Measurements from ENCODE around the gene RUNX2. TPM values are rescaled to one million over a fixed set of nuclear protein-coding genes. Genes with fewer than 3 reads are reported as not detected.

Gene RUNX2
- total RNA-seq, 1 experiment from 2014 or later: 3.8 TPM

GRCh38 chr6:45679163-45679562, 351.0 kb downstream of the RUNX2 start:
- H4K20me1 ChIP-seq (ENCODE audit: low read length): no peaks in the 10 kb centered on the region
- no peaks in the 10 kb centered on the region; the same call in 1 of the 2 replicates for H3K36me3 ChIP-seq (ENCODE audit: low read depth, low read length)
- TF ChIP-seq EZH2 (IDR thresholded peaks at IDR 0.05; ENCODE audit: low read length, unreplicated experiment) (no peak), EZH2phosphoT487 (IDR thresholded peaks at IDR 0.05; ENCODE audit: borderline replicate concordance, low read length) (no peak), CTCF (conservative IDR thresholded peaks at IDR 0.05; ENCODE audit: low read depth, low read length) (no peak)
- intact Hi-C loops (cut with micrococcal nuclease): no loop called here
- H3K79me2 ChIP-seq (ENCODE audit: low read length): no peaks in the 10 kb centered on the region
- no peaks in the 10 kb centered on the region for H3K27me3 ChIP-seq (ENCODE audit: low read length)
- no peak for ATAC-seq
- 0 out of 2 replicates have a peak, but pooled peaks cover 4% of the 10 kb centered on the region for H3K9me3 ChIP-seq (ENCODE audit: low read length)
- H3K9ac ChIP-seq (ENCODE audit: low read length): no peak overlapping the region
- H3K9me2 ChIP-seq (replicated peaks; ENCODE audit: low read length): no peaks in the 10 kb centered on the region
- H3K4me2 ChIP-seq (ENCODE audit: low read length): no peak overlapping the region
- H3F3A ChIP-seq (ENCODE audit: low read length, unreplicated experiment): no peaks in the 10 kb centered on the region
- ChIA-PET CTCF (interaction anchor here (0.6 kb wide), 1 partner anchor 65 kb away, joined by 3 read pairs; no protein-coding TSS in a partner anchor), POLR2A (ENCODE audit: unreplicated experiment) (no interaction called here)
- no TSS peak for BruUV-seq (replicated peaks)
- H3K4me1 ChIP-seq (ENCODE audit: insufficient read depth, low read length): peaks cover 16% of the 10 kb centered on the region
- H3K27ac ChIP-seq (ENCODE audit: low read length): no peak overlapping the region
- H3K4me3 ChIP-seq (ENCODE audit: low read length): no peak overlapping the region
- no peak for DNase-seq
- H2AFZ ChIP-seq (ENCODE audit: low read length): no peak overlapping the region

- no peak overlapping the region for H3K27ac ChIP-seq (ENCODE audit: low read length)
- H3K4me1 ChIP-seq (ENCODE audit: insufficient read depth, low read length): peaks cover 16% of the 10 kb centered on the region
- no peaks in the 10 kb centered on the region for H4K20me1 ChIP-seq (ENCODE audit: low read length)
- ChIA-PET POLR2A (ENCODE audit: unreplicated experiment) (no interaction called here), CTCF (interaction anchor here (0.6 kb wide), 1 partner anchor 65 kb away, joined by 3 read pairs; no protein-coding TSS in a partner anchor)
- BruUV-seq (replicated peaks): no TSS peak
- H3K79me2 ChIP-seq (ENCODE audit: low read length): no peaks in the 10 kb centered on the region
- H3K9me3 ChIP-seq (ENCODE audit: low read length): 0 out of 2 replicates have a peak, but pooled peaks cover 4% of the 10 kb centered on the region
- H3F3A ChIP-seq (ENCODE audit: low read length, unreplicated experiment): no peaks in the 10 kb centered on the region
- H3K9me2 ChIP-seq (replicated peaks; ENCODE audit: low read length): no peaks in the 10 kb centered on the region
- no peak overlapping the region for H2AFZ ChIP-seq (ENCODE audit: low read length)
- H3K36me3 ChIP-seq (ENCODE audit: low read depth, low read length): no peaks in the 10 kb centered on the region; the same call in 1 of the 2 replicates
- DNase-seq (no peak), ATAC-seq (no peak)
- H3K27me3 ChIP-seq (ENCODE audit: low read length): no peaks in the 10 kb centered on the region
- no peak overlapping the region for H3K4me3 ChIP-seq (ENCODE audit: low read length)
- intact Hi-C loops (cut with micrococcal nuclease): no loop called here
- no peak overlapping the region for H3K4me2 ChIP-seq (ENCODE audit: low read length)
- H3K9ac ChIP-seq (ENCODE audit: low read length): no peak overlapping the region
- TF ChIP-seq CTCF (conservative IDR thresholded peaks at IDR 0.05; ENCODE audit: low read depth, low read length): no peak
- no peak for TF ChIP-seq EZH2phosphoT487 (IDR thresholded peaks at IDR 0.05; ENCODE audit: borderline replicate concordance, low read length)
- no peak for TF ChIP-seq EZH2 (IDR thresholded peaks at IDR 0.05; ENCODE audit: low read length, unreplicated experiment)
Observed at GRCh38 chr6:45679631-45680030, 351.5 kb downstream of the RUNX2 start.

- no peak overlapping the region for H3K4me3 ChIP-seq (ENCODE audit: low read length)
- DNase-seq (peak; percentile 34), ATAC-seq (peak; percentile 33)
- no peak overlapping the region for H3K4me2 ChIP-seq (ENCODE audit: low read length)
- H3K9me2 ChIP-seq (replicated peaks; ENCODE audit: low read length): no peaks in the 10 kb centered on the region
- TF ChIP-seq CTCF (conservative IDR thresholded peaks at IDR 0.05; ENCODE audit: low read depth, low read length): no peak
- no peak for TF ChIP-seq EZH2 (IDR thresholded peaks at IDR 0.05; ENCODE audit: low read length, unreplicated experiment)
- no peak for TF ChIP-seq EZH2phosphoT487 (IDR thresholded peaks at IDR 0.05; ENCODE audit: borderline replicate concordance, low read length)
- H3F3A ChIP-seq (ENCODE audit: low read length, unreplicated experiment): no peaks in the 10 kb centered on the region
- BruUV-seq (replicated peaks): no TSS peak
- CTCF ChIA-PET: no interaction called here
- no peaks in the 10 kb centered on the region for H3K27me3 ChIP-seq (ENCODE audit: low read length)
- peaks cover 13% of the 10 kb centered on the region for H3K4me1 ChIP-seq (ENCODE audit: insufficient read depth, low read length)
- no peak overlapping the region for H3K9ac ChIP-seq (ENCODE audit: low read length)
- intact Hi-C loops (cut with micrococcal nuclease): no loop called here
- H3K79me2 ChIP-seq (ENCODE audit: low read length): no peaks in the 10 kb centered on the region
- peak overlapping the region; percentile 49 for H3K27ac ChIP-seq (ENCODE audit: low read length)
- H4K20me1 ChIP-seq (ENCODE audit: low read length): no peaks in the 10 kb centered on the region
- 0 out of 2 replicates have a peak, but pooled peaks cover 4% of the 10 kb centered on the region for H3K9me3 ChIP-seq (ENCODE audit: low read length)
- H2AFZ ChIP-seq (ENCODE audit: low read length): no peak overlapping the region
- H3K36me3 ChIP-seq (ENCODE audit: low read depth, low read length): no peaks in the 10 kb centered on the region; the same call in 1 of the 2 replicates
- POLR2A ChIA-PET (ENCODE audit: unreplicated experiment): no interaction called here
Observed at GRCh38 chr6:45681860-45682511, 353.9 kb downstream of the RUNX2 start.

All from PC-3 (cell line).